ENCODE data around the gene PPP1R7.
A peak's percentile ranks its signal among the peaks of the same experiment; 100 is the strongest.
"Not testable (repeated sequence)": the region's sequence is repeated elsewhere in the genome, so short reads cannot be mapped to it uniquely, and the experiment has no call there.

PPP1R7 gene

GRCh38 chr2:241177526-241178334 lies 27.5 kb downstream of the PPP1R7 start:
- DNase-seq = no peak

GRCh38 chr2:241178961-241179360 lies 28.7 kb downstream of the PPP1R7 start:
- DNase-seq = no peak

GRCh38 chr2:241179899-241180298 lies 29.6 kb downstream of the PPP1R7 start:
- DNase-seq = peak; percentile 78

GRCh38 chr2:241180495-241180894 lies 30.2 kb downstream of the PPP1R7 start:
- no peak for DNase-seq

- DNase-seq = no peak
These were observed 31.9 kb downstream of the PPP1R7 start for GRCh38 chr2:241182126-241182525.

- no peak for DNase-seq
These were observed 32.4 kb downstream of the PPP1R7 start for GRCh38 chr2:241182531-241183133.

GRCh38 chr2:241183221-241183620 lies 33.0 kb downstream of the PPP1R7 start:
- no peak for DNase-seq

GRCh38 chr2:241184901-241185300 lies 34.6 kb downstream of the PPP1R7 start:
- no peak for DNase-seq

GRCh38 chr2:241185961-241186360 lies 35.7 kb downstream of the PPP1R7 start:
- no peak for DNase-seq

GRCh38 chr2:241187101-241187917 lies 37.0 kb downstream of the PPP1R7 start:
- no peak for DNase-seq

GRCh38 chr2:241187918-241188234 lies 37.6 kb downstream of the PPP1R7 start:
- no peak for DNase-seq

GRCh38 chr2:241188361-241189092 lies 38.3 kb downstream of the PPP1R7 start, which contains the start of gene ANO7:
Gene ANO7 (plus strand): TSS chr2:241188677. CDS start chr2:241190064, 1,387 bp downstream.
- no peak for DNase-seq

GRCh38 chr2:241189093-241189855 lies 39.0 kb downstream of the PPP1R7 start:
- no peak for DNase-seq

GRCh38 chr2:241189856-241190201 lies 39.6 kb downstream of the PPP1R7 start:
- no peak for DNase-seq

- no peak for DNase-seq
These were observed 40.2 kb downstream of the PPP1R7 start for GRCh38 chr2:241190291-241190981.

- no peak for DNase-seq
These were observed 40.8 kb downstream of the PPP1R7 start for GRCh38 chr2:241191081-241191480.

- no peak for DNase-seq
These were observed 43.0 kb downstream of the PPP1R7 start for GRCh38 chr2:241193271-241193670.

GRCh38 chr2:241194811-241195210 lies 44.5 kb downstream of the PPP1R7 start:
- no peak for DNase-seq

GRCh38 chr2:241195506-241196130 lies 45.4 kb downstream of the PPP1R7 start:
- DNase-seq = no peak

GRCh38 chr2:241197246-241197645 lies 47.0 kb downstream of the PPP1R7 start:
- DNase-seq = not testable (repeated sequence)

- no peak for DNase-seq
These were observed 47.7 kb downstream of the PPP1R7 start for GRCh38 chr2:241197947-241198346.

Data from activated CD4-positive, alpha-beta T cell treated with anti-CD3 and anti-CD28 coated beads, Interleukin-2, amount 50 U/mL, for 16 hours (primary cell).